Thyroid gland (tissue), 4 donors: ENCODE data around the gene CCDC187.

Source experiments
- CTCF ChIP-seq, 6 experiments: fragments of 200-600 bp in 3 of 6; fragments of 450-650 bp in 3 of 6; sonication (generic) in 3 of 6; IDR thresholded peaks; one replicate each; pipeline ENCODE4 v1.5.1; 2016 to 2019; ENCODE audit warnings: antibody characterized with exemption in 6 of 6, mild to moderate bottlenecking in 2 of 6, inconsistent platforms in 1 of 6, moderate library complexity in 1 of 6
- POLR2A ChIP-seq, 2 donors: fragments of 450-650 bp; IDR thresholded peaks; one replicate each; pipeline ENCODE4 v1.6.1; 2017; ENCODE audit warnings: antibody characterized with exemption in 2 of 2, mild to moderate bottlenecking in 2 of 2, moderate library complexity in 1 of 2

DNA sequence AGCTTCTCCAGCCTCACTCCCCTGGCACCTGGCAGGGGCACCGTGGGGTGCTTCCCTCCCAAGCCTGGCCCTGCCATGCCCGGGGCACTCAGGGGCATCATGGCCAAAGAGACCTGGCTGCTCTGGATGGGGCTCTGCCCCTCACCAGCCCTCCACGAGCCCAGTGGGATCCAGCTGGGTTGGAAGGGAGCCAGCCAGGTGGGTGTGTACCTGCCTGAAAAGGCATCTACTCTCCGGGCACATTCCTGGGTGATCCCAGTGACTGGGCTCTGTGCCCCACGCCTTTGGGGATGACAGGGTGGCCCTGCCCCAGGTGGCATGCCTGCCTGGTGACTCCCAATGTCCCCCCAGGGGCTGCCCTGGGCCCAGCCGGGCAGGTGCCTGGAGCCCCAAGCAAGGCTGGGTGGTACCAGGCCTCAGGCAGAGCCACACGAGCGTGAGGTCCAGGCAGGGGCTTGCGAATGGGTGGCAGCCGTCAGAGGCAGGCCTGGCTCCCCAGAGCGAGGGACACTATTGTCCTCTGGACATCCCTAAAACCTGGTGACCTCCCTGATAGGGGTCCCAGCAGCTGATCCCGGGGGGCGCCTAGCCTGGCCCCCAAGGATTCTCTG lies 24.2 kb upstream of the CCDC187 start:
- no peak for TF ChIP-seq CTCF (IDR thresholded peaks at IDR 0.05)
- no peak for TF ChIP-seq POLR2A (IDR thresholded peaks at IDR 0.05)
